T-cell (primary cell): ENCODE measurements around the gene MRM1. TPM values are rescaled to one million over a fixed set of nuclear protein-coding genes. Genes with fewer than 3 reads are reported as not detected.
"Not testable (repeated sequence)": the region's sequence is repeated elsewhere in the genome, so short reads cannot be mapped to it uniquely, and the experiment has no call there.

Source experiments
- ATAC-seq, 4 experiments: fragments of 200-7000 bp in 3 of 4; fragments of 150-1000 bp in 1 of 4; cut with Tn5 transposase; replicated peaks in 1 of 4; 1 replicate in 3 of 4; 2 replicates in 1 of 4; pipeline ENCODE4 v1.10.0; 2021; ENCODE audit warnings: moderate library complexity in 3 of 4, mild to moderate bottlenecking in 2 of 4, moderate number of reproducible peaks in 1 of 4
- CTCF ChIA-PET, 2 donors: fragments of 300-600 bp; sonication (Branson Sonifier 250); formaldehyde crosslinking; loops; one replicate each; lab custom pipeline; 2022; ENCODE audit warnings: antibody characterized with exemption in 2 of 2; lab: Charles Lee
- POLR2A ChIA-PET, 2 donors: fragments of 300-600 bp; sonication (Branson Sonifier 250); formaldehyde crosslinking; loops; one replicate each; lab custom pipeline; 2022; ENCODE audit warnings: antibody characterized with exemption in 2 of 2; lab: Charles Lee
- DNase-seq, 35 experiments: peaks; one replicate each; pipeline versions ENCODE4 v3.0.0 to v3.0.0-alpha.2; 2013 to 2023
- H3K27ac ChIP-seq: one replicate; pipeline ENCODE4 v1.5.1; 2013; ENCODE audit warnings: low read length
- H3K27me3 ChIP-seq, 2 experiments: replicated peaks in 1 of 2; 1 replicate in 1 of 2; 2 replicates in 1 of 2; pipeline versions ENCODE4 v1.6.1 to v1.7.0; 2013; ENCODE audit warnings: low read length in 1 of 2, mixed read lengths in 1 of 2; ENCODE audit not compliant: control insufficient read depth in 2 of 2, insufficient read depth in 2 of 2; ENCODE audit errors: extremely low read depth in 1 of 2
- H3K36me3 ChIP-seq, 2 donors: 1 replicate in 1 of 2; 2 replicates in 1 of 2; pipeline versions ENCODE4 v1.6.1 to v1.7.0; 2013; ENCODE audit warnings: low read length in 1 of 2; ENCODE audit not compliant: control insufficient read depth in 2 of 2, insufficient read depth in 1 of 2; ENCODE audit errors: extremely low read depth in 1 of 2
- H3K4me1 ChIP-seq, 2 experiments: 1 replicate in 1 of 2; 2 replicates in 1 of 2; pipeline versions ENCODE4 v1.6.1 to v1.7.0; 2013; ENCODE audit warnings: low read length in 2 of 2, mixed read lengths in 1 of 2; ENCODE audit not compliant: insufficient read depth in 2 of 2, control insufficient read depth in 1 of 2; ENCODE audit errors: extremely low read depth in 1 of 2
- H3K4me3 ChIP-seq, 2 donors: 1 replicate in 1 of 2; 2 replicates in 1 of 2; pipeline versions ENCODE4 v1.5.1 to v1.7.0; 2013; ENCODE audit warnings: mild to moderate bottlenecking in 2 of 2, low read length in 1 of 2, moderate library complexity in 1 of 2; ENCODE audit not compliant: control insufficient read depth in 1 of 2; ENCODE audit errors: extremely low read depth in 1 of 2
- H3K9me3 ChIP-seq: 2 replicates; pipeline ENCODE4 v1.7.0; 2013
- H3K27ac Mint-ChIP-seq, 2 donors: one replicate each; pipeline ENCODE4 v1.8.0; 2020 to 2021; ENCODE audit warnings: mild to moderate bottlenecking in 2 of 2, mixed read lengths in 2 of 2
- H3K27me3 Mint-ChIP-seq, 2 donors: one replicate each; pipeline ENCODE4 v1.8.0; 2021 to 2022; ENCODE audit warnings: mixed read lengths in 2 of 2
- H3K36me3 Mint-ChIP-seq: one replicate; pipeline ENCODE4 v1.8.0; 2021; ENCODE audit warnings: mixed read lengths
- H3K4me1 Mint-ChIP-seq, 3 donors: one replicate each; pipeline ENCODE4 v1.8.0; 2020 to 2022; ENCODE audit warnings: mixed read lengths in 3 of 3, mild to moderate bottlenecking in 1 of 3
- H3K4me3 Mint-ChIP-seq, 3 donors: one replicate each; pipeline ENCODE4 v1.8.0; 2020 to 2022; ENCODE audit warnings: mild to moderate bottlenecking in 3 of 3, mixed read lengths in 3 of 3, moderate library complexity in 3 of 3
- H3K9me3 Mint-ChIP-seq, 3 donors: one replicate each; pipeline ENCODE4 v1.8.0; 2020 to 2022; ENCODE audit warnings: mixed read lengths in 3 of 3
- WGBS: methylation state at CpG from one replicate; pipeline ENCODE4 v1.1.5; 2013; ENCODE audit warnings: missing lambda C conversion rate; ENCODE audit not compliant: insufficient coverage; 5-methylcytosine and 5-hydroxymethylcytosine counted together
- total RNA-seq, 35 experiments: library from RNA in 6 of 35; stranded (reverse) in 6 of 35; fragments of 120-200 nt in 1 of 35; gene quantifications; one replicate each; pipeline versions ENCODE4 v1.2.1 to v1.2.4 and lab custom pipeline; 2013 to 2026

Gene MRM1
- total RNA-seq, 5 donors from 2014 or later (not counting 1 experiment from before 2014, with no cell fraction given): 2.3 to 18.2 (median 15.4) TPM

DNA sequence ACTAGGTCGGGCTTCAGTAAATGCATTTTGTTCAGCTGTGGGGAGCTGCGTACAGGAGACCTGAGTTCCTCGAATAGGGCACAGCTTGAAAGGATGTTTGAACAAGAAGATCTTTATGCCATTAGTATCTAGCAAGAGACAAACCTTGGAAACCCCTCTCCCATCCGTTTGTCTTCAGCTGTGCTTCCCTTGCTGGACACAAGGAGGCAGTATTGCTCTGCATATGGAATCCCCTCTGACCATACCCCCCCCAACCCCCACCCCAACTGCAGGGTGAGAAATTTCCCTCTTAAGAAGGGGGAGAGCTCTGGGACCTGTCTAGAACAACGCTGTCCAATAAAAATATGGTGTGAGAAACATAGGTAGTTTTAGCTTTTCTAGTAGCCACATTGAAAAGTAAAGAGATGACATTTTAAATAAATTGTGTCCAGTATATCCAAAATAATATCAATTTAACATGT, 1.6 kb downstream of the MRM1 start:
- peaks cover 4% of the 10 kb centered on the region for H3K36me3 Mint-ChIP-seq
- peak overlapping the region; percentile 88 to 93 (median 88) for H3K4me3 Mint-ChIP-seq
- peak overlapping the region; percentile 74 to 99 for H3K4me3 ChIP-seq
- H3K27me3 Mint-ChIP-seq: no peaks in the 10 kb centered on the region
- no peaks in the 10 kb centered on the region for H3K9me3 ChIP-seq
- no peaks in the 10 kb centered on the region for H3K9me3 Mint-ChIP-seq
- H3K4me1 Mint-ChIP-seq: peaks cover 42 to 49% (median 47%) of the 10 kb centered on the region in 3 donors
- peaks cover 5 to 33% of the 10 kb centered on the region in 2 experiments for H3K4me1 ChIP-seq
- peaks cover 1 to 2% of the 10 kb centered on the region in 2 donors for H3K36me3 ChIP-seq
- H3K27me3 ChIP-seq: no peaks in the 10 kb centered on the region
- whole genome bisulfite sequencing: 0% methylated on average over 2 of the region's 5 CpGs
- POLR2A ChIA-PET: interaction anchor here (0.6 to 0.7 kb wide), 4 partner anchors 57 to 1459 kb away, joined by 3 to 6 read pairs (median 4); no protein-coding TSS in a partner anchor
- no peak overlapping the region for H3K27ac ChIP-seq
- CTCF ChIA-PET: interaction anchor here (0.5 to 2.0 kb wide), 28 partner anchors 17 to 1645 kb away, joined by 3 to 19 read pairs (median 4); partner anchors contain the start of genes MYO19 (in 1 of the 2), PIGW (in 1 of the 2) and ZNHIT3 (in 1 of the 2)
- ATAC-seq (peak; percentile 14 to 50 (median 28)), DNase-seq (peak; percentile 33 to 87 (median 60))
- H3K27ac Mint-ChIP-seq: peak overlapping the region; percentile 39 to 64

GRCh38 chr17:36605028-36605427, 3.6 kb downstream of the MRM1 start:
- H3K27ac Mint-ChIP-seq, ATAC-seq, H3K9me3 Mint-ChIP-seq, POLR2A ChIA-PET, DNase-seq, H3K36me3 ChIP-seq, H3K4me3 ChIP-seq, H3K27ac ChIP-seq, H3K9me3 ChIP-seq, H3K36me3 Mint-ChIP-seq, CTCF ChIA-PET, H3K27me3 Mint-ChIP-seq, H3K27me3 ChIP-seq, H3K4me3 Mint-ChIP-seq: not testable (repeated sequence)
- peaks cover 5 to 45% of the 10 kb centered on the region in 2 experiments for H3K4me1 ChIP-seq
- WGBS: no CpG with 5 or more reads among the region's 5 CpGs
- H3K4me1 Mint-ChIP-seq: peaks cover 50 to 55% (median 52%) of the 10 kb centered on the region in 3 donors

DNA sequence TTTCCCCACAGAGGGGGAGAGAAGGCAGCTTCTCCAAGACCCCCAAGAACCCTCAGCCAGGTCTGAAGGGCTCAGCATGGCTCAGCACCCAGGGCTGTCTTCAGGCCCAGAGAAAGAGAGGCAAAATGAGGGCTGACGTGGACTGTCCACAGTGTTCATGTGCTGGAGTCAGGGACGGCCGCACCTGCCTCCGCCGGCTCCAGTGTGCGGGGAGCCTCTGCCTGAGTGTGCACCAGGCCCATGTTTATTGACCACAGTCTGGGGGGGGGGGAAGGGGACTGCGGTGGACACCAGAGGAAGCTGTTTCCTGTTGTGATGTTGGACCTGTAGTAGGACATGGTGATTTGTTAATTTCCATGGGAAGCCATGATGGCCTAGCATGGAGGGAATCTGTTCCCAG, 6.9 kb downstream of the MRM1 start:
- Histone ChIP-seq H3K4me1 (peaks cover 0 to 21% of the 10 kb centered on the region in 2 experiments), H3K36me3 (peaks cover 4 to 5% of the 10 kb centered on the region in 2 donors), H3K27ac (no peak overlapping the region), H3K27me3 (peaks cover 0 to 2% of the 10 kb centered on the region in 2 experiments), H3K4me3 (no peak overlapping the region), H3K9me3 (no peaks in the 10 kb centered on the region)
- DNase-seq (no peak), ATAC-seq (no peak)
- no peaks in the 10 kb centered on the region for H3K27me3 Mint-ChIP-seq
- POLR2A ChIA-PET: no interaction called here
- H3K27ac Mint-ChIP-seq: no peak overlapping the region
- H3K9me3 Mint-ChIP-seq: no peaks in the 10 kb centered on the region
- WGBS: 93% methylated on average over 7 of the region's 7 CpGs
- H3K36me3 Mint-ChIP-seq: peaks cover 5% of the 10 kb centered on the region
- no peak overlapping the region for H3K4me3 Mint-ChIP-seq
- CTCF ChIA-PET: no interaction called here
- H3K4me1 Mint-ChIP-seq: peaks cover 33 to 36% (median 33%) of the 10 kb centered on the region in 3 donors

DNA sequence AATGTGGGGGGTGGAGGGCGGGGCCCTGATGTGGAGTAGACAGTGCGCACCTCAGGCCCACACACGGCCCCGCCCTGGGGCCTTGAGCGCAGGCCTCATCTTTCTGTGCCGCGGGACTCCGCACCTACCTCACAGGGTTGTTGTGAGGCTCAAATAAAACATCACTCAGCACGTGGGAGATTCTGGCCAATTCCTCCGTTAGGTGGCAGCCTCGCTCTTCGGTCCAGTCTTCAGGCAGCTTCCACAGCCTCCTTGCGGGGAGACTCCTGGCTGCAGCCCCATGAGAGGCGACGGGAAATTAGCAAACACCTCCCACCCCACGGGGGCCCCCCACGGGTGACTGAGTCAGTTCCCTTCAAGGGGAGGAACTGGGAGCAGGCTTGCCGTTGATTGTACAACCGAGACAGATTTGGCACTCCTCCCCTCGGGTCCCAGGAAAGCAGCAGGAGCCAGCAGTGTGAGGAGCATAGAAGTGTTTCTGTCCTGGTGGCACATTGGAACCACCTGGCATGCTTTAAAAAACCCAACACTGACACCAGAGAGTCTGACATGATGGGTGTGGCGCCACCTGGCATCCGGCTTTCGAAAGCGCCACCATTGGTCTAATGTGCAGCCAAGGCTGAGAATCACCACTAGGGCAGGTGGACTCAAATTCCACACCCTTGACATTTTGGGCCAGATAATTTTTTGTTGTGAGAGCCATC, 7.6 kb downstream of the MRM1 start:
- Mint-ChIP-seq H3K27ac (no peak overlapping the region), H3K4me1 (peaks cover 29 to 31% (median 29%) of the 10 kb centered on the region in 3 donors), H3K4me3 (no peak overlapping the region), H3K9me3 (no peaks in the 10 kb centered on the region), H3K27me3 (no peaks in the 10 kb centered on the region), H3K36me3 (peaks cover 5% of the 10 kb centered on the region)
- ChIA-PET CTCF (no interaction called here), POLR2A (no interaction called here)
- Histone ChIP-seq H3K27ac (no peak overlapping the region), H3K4me1 (peaks cover 0 to 16% of the 10 kb centered on the region in 2 experiments), H3K4me3 (no peak overlapping the region), H3K9me3 (no peaks in the 10 kb centered on the region), H3K27me3 (peaks cover 0 to 4% of the 10 kb centered on the region in 2 experiments), H3K36me3 (peaks cover 4 to 5% of the 10 kb centered on the region in 2 donors)
- ATAC-seq: peak in 1 of 4 experiments; percentile 22
- peak in 1 of 35 experiments; percentile 10 for DNase-seq
- 84% methylated on average over 19 of the region's 24 CpGs for WGBS

GRCh38 chr17:36609498-36609862, 8.1 kb downstream of the MRM1 start:
- H3K27me3 ChIP-seq: peaks cover 0 to 6% of the 10 kb centered on the region in 2 experiments
- H3K27ac ChIP-seq: no peak overlapping the region
- peaks cover 0 to 12% of the 10 kb centered on the region in 2 experiments for H3K4me1 ChIP-seq
- no peak for ATAC-seq
- ChIA-PET CTCF (no interaction called here), POLR2A (no interaction called here)
- H3K36me3 Mint-ChIP-seq: peaks cover 5% of the 10 kb centered on the region
- 100% methylated on average over 2 of the region's 7 CpGs for WGBS
- no peak overlapping the region for H3K27ac Mint-ChIP-seq
- H3K4me3 ChIP-seq: no peak overlapping the region
- H3K27me3 Mint-ChIP-seq: no peaks in the 10 kb centered on the region
- no peaks in the 10 kb centered on the region for H3K9me3 Mint-ChIP-seq
- no peak for DNase-seq
- no peaks in the 10 kb centered on the region for H3K9me3 ChIP-seq
- no peak overlapping the region for H3K4me3 Mint-ChIP-seq
- H3K4me1 Mint-ChIP-seq: peaks cover 24 to 25% (median 24%) of the 10 kb centered on the region in 3 donors
- H3K36me3 ChIP-seq: peaks cover 4 to 5% of the 10 kb centered on the region in 2 donors

- 100% methylated on average over 1 of the region's 6 CpGs for WGBS
- H3K27ac ChIP-seq: no peak overlapping the region
- Mint-ChIP-seq H3K27me3 (no peaks in the 10 kb centered on the region), H3K27ac (no peak overlapping the region), H3K9me3 (no peaks in the 10 kb centered on the region), H3K36me3 (peaks cover 5% of the 10 kb centered on the region), H3K4me3 (no peak overlapping the region), H3K4me1 (peaks cover 15 to 18% (median 16%) of the 10 kb centered on the region in 3 donors)
- H3K4me1 ChIP-seq: peaks cover 0 to 12% of the 10 kb centered on the region in 2 experiments
- DNase-seq: no peak
- CTCF ChIA-PET: interaction anchor here in 1 of 2 donors (0.6 to 0.9 kb wide), 2 partner anchors 43 to 97 kb away, joined by 3 to 9 read pairs; no protein-coding TSS in a partner anchor
- H3K4me3 ChIP-seq: no peak overlapping the region
- H3K36me3 ChIP-seq: peaks cover 4 to 5% of the 10 kb centered on the region in 2 donors
- H3K27me3 ChIP-seq: peaks cover 0 to 9% of the 10 kb centered on the region in 2 experiments
- H3K9me3 ChIP-seq: no peaks in the 10 kb centered on the region
- POLR2A ChIA-PET: no interaction called here
- no peak for ATAC-seq
Observed at GRCh38 chr17:36610474-36610873, 9.1 kb downstream of the MRM1 start.
